MCF 10A (cell line): ENCODE results near the gene POLR2E. TPM values are rescaled to one million over a fixed set of nuclear protein-coding genes. Genes with fewer than 3 reads are reported as not detected.

Experiments used
- BruUV-seq: library from RNA; stranded (reverse); fragments of 400-500 nt; replicated peaks from 2 replicates; lab custom pipeline; 2021; lab: Mats Ljungman, UMichigan
- CTCF ChIA-PET: fragments of 300-600 bp; sonication (Branson Sonifier 250); formaldehyde crosslinking; extraction: SDS; loops from one replicate; lab custom pipeline; 2021; ENCODE audit warnings: antibody characterized with exemption, inconsistent platforms; lab: Yijun Ruan, JAX
- POLR2A ChIA-PET: fragments of 300-600, 350-650 bp; sonication (Branson Sonifier 250); formaldehyde crosslinking; extraction: SDS; loops from one replicate; lab custom pipeline; 2020; ENCODE audit warnings: antibody characterized with exemption, inconsistent platforms; lab: Yijun Ruan, JAX
- DNase-seq: peaks from one replicate; pipeline ENCODE4 v3.0.0-alpha.2; 2018; ENCODE audit not compliant: unreplicated experiment
- H3K27ac Mint-ChIP-seq: one replicate; pipeline ENCODE4 v1.8.0; 2022; ENCODE audit warnings: mild to moderate bottlenecking, low read depth, mixed read lengths; ENCODE audit not compliant: unreplicated experiment
- H3K27me3 Mint-ChIP-seq: one replicate; pipeline ENCODE4 v1.8.0; 2022; ENCODE audit warnings: mixed read lengths; ENCODE audit not compliant: insufficient read depth, unreplicated experiment
- H3K36me3 Mint-ChIP-seq: one replicate; pipeline ENCODE4 v1.8.0; 2022; ENCODE audit warnings: mild to moderate bottlenecking, moderate library complexity, mixed read lengths; ENCODE audit not compliant: insufficient read depth, unreplicated experiment
- H3K4me1 Mint-ChIP-seq: one replicate; pipeline ENCODE4 v1.8.0; 2022; ENCODE audit warnings: mixed read lengths; ENCODE audit not compliant: insufficient read depth, unreplicated experiment
- H3K4me3 Mint-ChIP-seq: one replicate; pipeline ENCODE4 v1.8.0; 2022; ENCODE audit warnings: mild to moderate bottlenecking, moderate library complexity, mixed read lengths; ENCODE audit not compliant: unreplicated experiment
- H3K9me3 Mint-ChIP-seq: one replicate; pipeline ENCODE4 v1.8.0; 2022; ENCODE audit warnings: mixed read lengths; ENCODE audit not compliant: unreplicated experiment
- intact Hi-C: fragments of 100-400 bp; cut with micrococcal nuclease; formaldehyde crosslinking; loops from 2 replicates; pipeline ENCODE4 v1.14.1; 2022
- total RNA-seq: library from RNA; stranded (reverse); gene quantifications from 2 replicates; pipeline ENCODE4 v1.2.3, GENCODE V29; 2022
- TF ChIP-seq, protein P1 (sequence below): fragments of 200-600 bp; IDR thresholded peaks from one replicate; pipeline ENCODE4 v1.8.0; 2022; ENCODE audit warnings: antibody characterized with exemption, mild to moderate bottlenecking; ENCODE audit not compliant: unreplicated experiment

The POLR2E gene
- total RNA-seq, 1 experiment from 2014 or later = 184 TPM

DNA sequence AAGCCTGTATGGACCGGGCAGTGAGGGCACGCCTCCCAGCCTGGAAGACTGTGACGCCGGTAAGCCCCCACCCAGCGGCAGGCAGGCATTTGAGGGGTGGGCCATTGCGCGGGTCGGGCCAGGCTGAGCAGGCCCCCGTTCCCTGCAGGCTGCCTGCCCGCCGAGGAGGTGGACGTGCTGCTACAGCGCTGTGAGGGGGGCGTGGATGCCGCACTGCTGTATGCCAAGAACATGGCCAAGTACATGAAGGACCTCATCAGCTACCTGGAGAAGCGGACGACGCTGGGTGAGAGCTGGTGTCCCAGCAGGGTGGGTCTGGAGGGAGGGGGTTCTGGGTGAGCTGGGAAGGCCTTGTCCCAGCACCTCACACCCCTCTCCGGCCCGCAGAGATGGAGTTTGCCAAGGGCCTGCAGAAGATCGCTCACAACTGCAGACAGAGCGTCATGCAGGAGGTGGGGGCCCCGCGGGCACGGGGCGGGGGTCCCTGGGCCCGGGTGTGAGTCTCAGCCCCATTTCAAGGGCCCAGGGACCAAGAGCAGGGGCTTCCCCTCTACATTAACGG, 21.1 kb downstream of the POLR2E start:
- BruUV-seq = no TSS peak
- no peak overlapping the region for H3K4me3 Mint-ChIP-seq
- H3K36me3 Mint-ChIP-seq = peaks cover under 1% of the 10 kb centered on the region
- DNase-seq = no peak
- peaks cover 10% of the 10 kb centered on the region for H3K4me1 Mint-ChIP-seq
- POLR2A ChIA-PET = interaction anchor here (0.6 to 4.2 kb wide), 10 partner anchors 9 to 441 kb away, joined by 3 to 20 read pairs (median 5); partner anchors contain the start of genes ABCA7, ATP5F1D, CNN2 and POLRMT
- intact Hi-C loops = no loop called here
- no peaks in the 10 kb centered on the region for H3K9me3 Mint-ChIP-seq
- no peaks in the 10 kb centered on the region for H3K27me3 Mint-ChIP-seq
- no peak overlapping the region for H3K27ac Mint-ChIP-seq
- TF ChIP-seq, protein P1, sequence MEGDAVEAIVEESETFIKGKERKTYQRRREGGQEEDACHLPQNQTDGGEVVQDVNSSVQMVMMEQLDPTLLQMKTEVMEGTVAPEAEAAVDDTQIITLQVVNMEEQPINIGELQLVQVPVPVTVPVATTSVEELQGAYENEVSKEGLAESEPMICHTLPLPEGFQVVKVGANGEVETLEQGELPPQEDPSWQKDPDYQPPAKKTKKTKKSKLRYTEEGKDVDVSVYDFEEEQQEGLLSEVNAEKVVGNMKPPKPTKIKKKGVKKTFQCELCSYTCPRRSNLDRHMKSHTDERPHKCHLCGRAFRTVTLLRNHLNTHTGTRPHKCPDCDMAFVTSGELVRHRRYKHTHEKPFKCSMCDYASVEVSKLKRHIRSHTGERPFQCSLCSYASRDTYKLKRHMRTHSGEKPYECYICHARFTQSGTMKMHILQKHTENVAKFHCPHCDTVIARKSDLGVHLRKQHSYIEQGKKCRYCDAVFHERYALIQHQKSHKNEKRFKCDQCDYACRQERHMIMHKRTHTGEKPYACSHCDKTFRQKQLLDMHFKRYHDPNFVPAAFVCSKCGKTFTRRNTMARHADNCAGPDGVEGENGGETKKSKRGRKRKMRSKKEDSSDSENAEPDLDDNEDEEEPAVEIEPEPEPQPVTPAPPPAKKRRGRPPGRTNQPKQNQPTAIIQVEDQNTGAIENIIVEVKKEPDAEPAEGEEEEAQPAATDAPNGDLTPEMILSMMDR = no peak
- CTCF ChIA-PET = interaction anchor here (1.4 to 1.5 kb wide), 2 partner anchors 9 to 16 kb away, joined by 4 to 6 read pairs; no protein-coding TSS in a partner anchor

DNA sequence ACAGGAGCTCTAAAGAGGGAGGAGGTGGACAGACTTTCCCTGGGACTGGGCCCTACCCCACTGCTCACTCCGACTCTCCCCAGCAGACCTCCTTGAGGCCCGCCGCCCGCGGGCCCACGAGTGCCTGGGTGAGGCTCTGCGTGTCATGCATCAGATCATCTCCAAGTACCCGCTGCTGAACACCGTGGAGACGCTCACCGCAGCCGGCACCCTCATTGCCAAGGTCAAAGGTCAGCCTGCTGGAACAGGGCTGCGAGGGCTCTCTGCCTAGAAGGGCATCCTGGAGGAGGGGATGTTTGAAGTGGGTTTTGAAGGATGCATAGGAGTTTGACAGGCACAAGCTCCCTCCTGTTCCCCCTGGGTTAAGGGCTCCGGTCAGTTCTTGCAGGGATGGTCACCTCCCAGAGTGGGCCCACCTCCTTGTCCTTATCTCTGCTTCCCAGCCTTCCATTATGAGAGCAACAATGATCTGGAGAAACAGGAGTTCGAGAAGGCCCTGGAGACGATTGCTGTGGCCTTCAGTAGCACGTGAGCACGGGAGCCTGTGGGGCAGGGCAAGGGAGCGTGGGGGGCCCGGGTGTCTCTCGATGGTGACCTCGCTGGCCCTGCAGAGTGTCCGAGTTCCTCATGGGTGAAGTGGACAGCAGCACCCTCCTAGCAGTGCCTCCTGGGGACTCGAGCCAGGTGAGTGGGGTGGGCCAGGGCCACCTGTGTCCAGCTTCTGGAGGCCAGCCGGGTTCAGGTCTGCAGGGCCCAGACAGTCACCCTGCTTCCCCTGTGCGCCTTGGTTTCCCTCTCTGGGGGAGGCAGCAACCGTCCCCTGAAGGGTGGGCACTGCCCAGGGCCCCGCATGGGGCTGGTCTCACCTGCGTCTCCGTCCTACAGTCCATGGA, 21.9 kb downstream of the POLR2E start:
- POLR2A ChIA-PET = interaction anchor here (1.1 to 4.2 kb wide), 2 partner anchors 8 to 21 kb away, joined by 5 to 20 read pairs; no protein-coding TSS in a partner anchor
- intact Hi-C loops = no loop called here
- H3K36me3 Mint-ChIP-seq = peaks cover 6% of the 10 kb centered on the region

DNA sequence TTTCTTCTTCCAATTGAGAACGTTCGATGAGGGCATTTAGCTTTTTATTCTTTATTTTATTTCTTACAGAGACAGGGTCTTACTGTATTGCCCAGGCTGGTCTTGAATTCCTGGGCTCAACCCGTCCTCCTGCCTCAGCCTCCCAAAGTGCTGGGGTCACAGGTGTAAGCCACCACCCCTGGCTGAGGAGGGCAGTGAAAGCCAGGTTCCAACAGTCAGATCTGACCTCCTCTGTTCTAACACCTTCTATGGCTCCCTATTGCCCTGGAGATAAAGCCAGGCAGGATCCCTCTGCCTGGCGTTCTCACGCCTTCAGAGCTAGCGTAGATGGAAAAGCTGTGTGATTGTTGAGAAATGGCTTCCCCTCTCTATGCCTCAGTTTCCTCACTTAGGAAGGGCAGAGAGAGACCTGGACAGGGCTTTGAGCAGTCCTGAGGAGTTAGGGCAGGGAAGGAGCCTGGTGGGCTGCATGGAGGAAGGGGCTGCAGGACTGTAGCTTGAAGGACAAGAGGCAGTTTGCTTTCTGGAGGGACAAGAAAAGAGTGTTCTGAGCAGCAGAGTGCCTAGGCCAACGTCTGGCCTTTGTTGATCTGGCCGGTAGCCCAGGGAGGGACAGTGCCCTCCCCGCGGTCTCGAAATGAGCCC, 22.7 kb downstream of the POLR2E start:
- intact Hi-C loops = no loop called here
- ChIA-PET CTCF (interaction anchor here (0.6 to 1.5 kb wide), 4 partner anchors 8 to 1191 kb away, joined by 3 to 6 read pairs (median 4); no protein-coding TSS in a partner anchor), POLR2A (interaction anchor here (0.8 to 1.1 kb wide), 2 partner anchors 22 kb away, joined by 3 to 5 read pairs; no protein-coding TSS in a partner anchor)
- DNase-seq = no peak
- TF ChIP-seq, protein P1 = no peak
- Mint-ChIP-seq H3K27ac (no peak overlapping the region), H3K27me3 (no peaks in the 10 kb centered on the region), H3K4me1 (peaks cover 15% of the 10 kb centered on the region), H3K9me3 (no peaks in the 10 kb centered on the region), H3K36me3 (peaks cover 6% of the 10 kb centered on the region), H3K4me3 (no peak overlapping the region)
- BruUV-seq = no TSS peak

More for the DNA sequence above, 21.9 kb downstream of the POLR2E start:
- Mint-ChIP-seq H3K27me3 (no peaks in the 10 kb centered on the region), H3K4me3 (no peak overlapping the region), H3K4me1 (peaks cover 15% of the 10 kb centered on the region), H3K27ac (no peak overlapping the region), H3K9me3 (no peaks in the 10 kb centered on the region)
- TF ChIP-seq, protein P1 = no peak
- DNase-seq = no peak
- BruUV-seq = no TSS peak
- CTCF ChIA-PET = interaction anchor here (0.9 to 1.5 kb wide), 2 partner anchors 9 to 16 kb away, joined by 3 to 6 read pairs; no protein-coding TSS in a partner anchor
